Loucy (cell line): ENCODE measurements around the gene HSF2BP.

Source experiments
- CTCF ChIP-seq: fragments of 200-600 bp; sonication (generic); conservative IDR thresholded peaks from 2 replicates; pipeline ENCODE4 v1.5.1; 2014; ENCODE audit warnings: mild to moderate bottlenecking, antibody characterized with exemption, low read length
- EZH2phosphoT487 ChIP-seq: fragments of 200-600 bp; IDR thresholded peaks from 2 replicates; pipeline ENCODE4 v1.6.1; 2018; ENCODE audit warnings: antibody characterized with exemption, mild to moderate bottlenecking, moderate library complexity, borderline replicate concordance

GRCh38 chr21:43590194-43590593 lies 69.1 kb downstream of the HSF2BP start:
- TF ChIP-seq CTCF (no peak), EZH2phosphoT487 (no peak)
